K562 (cell line): ENCODE measurements around the gene AKIRIN1.
"Not testable (repeated sequence)": the region's sequence is repeated elsewhere in the genome, so short reads cannot be mapped to it uniquely, and the experiment has no call there.

Experiments
- FOXA1 ChIP-seq: fragments of 450-650 bp; IDR thresholded peaks from 2 replicates; pipeline ENCODE4 v1.6.1; 2016; ENCODE audit warnings: mild to moderate bottlenecking, borderline replicate concordance
- SMARCC2 ChIP-seq: fragments of 450-650 bp; IDR thresholded peaks from 2 replicates; pipeline ENCODE4 v1.6.1; 2017; ENCODE audit warnings: antibody characterized with exemption, moderate library complexity, mild to moderate bottlenecking, low read depth
- ZBTB8A ChIP-seq: fragments of 450-650 bp; IDR thresholded peaks from 2 replicates; pipeline ENCODE4 v1.6.1; 2018; ENCODE audit warnings: mild to moderate bottlenecking, moderate library complexity; ENCODE audit not compliant: partially characterized antibody
- ZC3H8 ChIP-seq: fragments of 450-650 bp; IDR thresholded peaks from 2 replicates; pipeline ENCODE4 v1.6.1; 2017
- ZNF146 ChIP-seq: IDR thresholded peaks from one replicate; pipeline ENCODE4 v1.6.1; 2018; ENCODE audit warnings: missing compliant biosample characterization; ENCODE audit not compliant: unreplicated experiment
- ZNF347 ChIP-seq: fragments of 450-650 bp; formaldehyde crosslinking; IDR thresholded peaks from 2 replicates; pipeline ENCODE4 v1.4.0; 2020; ENCODE audit warnings: low read depth, mild to moderate bottlenecking, moderate library complexity
- TF ChIP-seq, protein P1 (sequence below), 3 experiments: IDR thresholded peaks in 2 of 3; conservative IDR thresholded peaks in 1 of 3; 2 replicates each; pipeline ENCODE4 v1.5.1; 2011 to 2012; ENCODE audit warnings: low read length in 3 of 3, mild to moderate bottlenecking in 3 of 3, control low read depth in 2 of 3, improper control_type of control experiment in 1 of 3, inconsistent platforms in 1 of 3, low read depth in 1 of 3, mixed read lengths in 1 of 3, moderate library complexity in 1 of 3; ENCODE audit not compliant: insufficient read depth in 2 of 3
- TF ChIP-seq, protein P2 (sequence below), 2 experiments: IDR thresholded peaks; 2 replicates each; pipeline ENCODE4 v1.6.1; 2012; ENCODE audit warnings: improper control_type of control experiment in 2 of 2, low read depth in 2 of 2, low read length in 2 of 2, borderline replicate concordance in 1 of 2

- not testable (repeated sequence) for TF ChIP-seq ZNF146 (CRISPR knock-in tag); ZNF347 (CRISPR knock-in tag); SMARCC2; FOXA1; ZC3H8; ZBTB8A
- TF ChIP-seq, protein P1, sequence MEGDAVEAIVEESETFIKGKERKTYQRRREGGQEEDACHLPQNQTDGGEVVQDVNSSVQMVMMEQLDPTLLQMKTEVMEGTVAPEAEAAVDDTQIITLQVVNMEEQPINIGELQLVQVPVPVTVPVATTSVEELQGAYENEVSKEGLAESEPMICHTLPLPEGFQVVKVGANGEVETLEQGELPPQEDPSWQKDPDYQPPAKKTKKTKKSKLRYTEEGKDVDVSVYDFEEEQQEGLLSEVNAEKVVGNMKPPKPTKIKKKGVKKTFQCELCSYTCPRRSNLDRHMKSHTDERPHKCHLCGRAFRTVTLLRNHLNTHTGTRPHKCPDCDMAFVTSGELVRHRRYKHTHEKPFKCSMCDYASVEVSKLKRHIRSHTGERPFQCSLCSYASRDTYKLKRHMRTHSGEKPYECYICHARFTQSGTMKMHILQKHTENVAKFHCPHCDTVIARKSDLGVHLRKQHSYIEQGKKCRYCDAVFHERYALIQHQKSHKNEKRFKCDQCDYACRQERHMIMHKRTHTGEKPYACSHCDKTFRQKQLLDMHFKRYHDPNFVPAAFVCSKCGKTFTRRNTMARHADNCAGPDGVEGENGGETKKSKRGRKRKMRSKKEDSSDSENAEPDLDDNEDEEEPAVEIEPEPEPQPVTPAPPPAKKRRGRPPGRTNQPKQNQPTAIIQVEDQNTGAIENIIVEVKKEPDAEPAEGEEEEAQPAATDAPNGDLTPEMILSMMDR (IDR thresholded peaks at IDR 0.05 in 2 of 3, conservative IDR thresholded peaks at IDR 0.05 in 1 of 3; ENCODE audit: insufficient read depth in 2 of 3, low read depth in 1 of 3, low read length in 3 of 3), result not testable (repeated sequence)
- TF ChIP-seq, protein P2, sequence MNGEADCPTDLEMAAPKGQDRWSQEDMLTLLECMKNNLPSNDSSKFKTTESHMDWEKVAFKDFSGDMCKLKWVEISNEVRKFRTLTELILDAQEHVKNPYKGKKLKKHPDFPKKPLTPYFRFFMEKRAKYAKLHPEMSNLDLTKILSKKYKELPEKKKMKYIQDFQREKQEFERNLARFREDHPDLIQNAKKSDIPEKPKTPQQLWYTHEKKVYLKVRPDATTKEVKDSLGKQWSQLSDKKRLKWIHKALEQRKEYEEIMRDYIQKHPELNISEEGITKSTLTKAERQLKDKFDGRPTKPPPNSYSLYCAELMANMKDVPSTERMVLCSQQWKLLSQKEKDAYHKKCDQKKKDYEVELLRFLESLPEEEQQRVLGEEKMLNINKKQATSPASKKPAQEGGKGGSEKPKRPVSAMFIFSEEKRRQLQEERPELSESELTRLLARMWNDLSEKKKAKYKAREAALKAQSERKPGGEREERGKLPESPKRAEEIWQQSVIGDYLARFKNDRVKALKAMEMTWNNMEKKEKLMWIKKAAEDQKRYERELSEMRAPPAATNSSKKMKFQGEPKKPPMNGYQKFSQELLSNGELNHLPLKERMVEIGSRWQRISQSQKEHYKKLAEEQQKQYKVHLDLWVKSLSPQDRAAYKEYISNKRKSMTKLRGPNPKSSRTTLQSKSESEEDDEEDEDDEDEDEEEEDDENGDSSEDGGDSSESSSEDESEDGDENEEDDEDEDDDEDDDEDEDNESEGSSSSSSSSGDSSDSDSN (IDR thresholded peaks at IDR 0.05; ENCODE audit: borderline replicate concordance in 1 of 2, low read depth in 2 of 2, low read length in 2 of 2), result not testable (repeated sequence)
Observed at GRCh38 chr1:38979380-38979779, 11.7 kb upstream of the AKIRIN1 start.
